ENCODE data around the gene PRUNE1. TPM values are rescaled to one million over a fixed set of nuclear protein-coding genes. Genes with fewer than 3 reads are reported as not detected.

PRUNE1 gene
- total RNA-seq, 1 experiment from 2014 or later: 24.5 TPM

GRCh38 chr1:150961756-150962155 lies 46.5 kb upstream of the PRUNE1 start:
- TF ChIP-seq GABPB1 (CRISPR knock-in tag; IDR thresholded peaks at IDR 0.05) (no peak), PREB (CRISPR knock-in tag; IDR thresholded peaks at IDR 0.05; ENCODE audit: borderline replicate concordance) (no peak), ATF2 (CRISPR knock-in tag; IDR thresholded peaks at IDR 0.05; ENCODE audit: borderline replicate concordance, low read depth) (no peak), CTCF (IDR thresholded peaks at IDR 0.05) (no peak), ERG (CRISPR knock-in tag; IDR thresholded peaks at IDR 0.05) (no peak), FOXK1 (CRISPR knock-in tag; IDR thresholded peaks at IDR 0.05) (no peak), PRRX2 (CRISPR knock-in tag; IDR thresholded peaks at IDR 0.05) (no peak), JAZF1 (CRISPR knock-in tag; IDR thresholded peaks at IDR 0.05) (no peak), ZBTB21 (CRISPR knock-in tag; IDR thresholded peaks at IDR 0.05; ENCODE audit: borderline replicate concordance) (no peak), ZNF416 (CRISPR knock-in tag; IDR thresholded peaks at IDR 0.05) (no peak), ZNF121 (CRISPR knock-in tag; IDR thresholded peaks at IDR 0.05) (no peak), CBFB (CRISPR knock-in tag; IDR thresholded peaks at IDR 0.05; ENCODE audit: low read depth) (no peak), TP53 (CRISPR knock-in tag; IDR thresholded peaks at IDR 0.05) (no peak)
- TF ChIP-seq, protein P1, sequence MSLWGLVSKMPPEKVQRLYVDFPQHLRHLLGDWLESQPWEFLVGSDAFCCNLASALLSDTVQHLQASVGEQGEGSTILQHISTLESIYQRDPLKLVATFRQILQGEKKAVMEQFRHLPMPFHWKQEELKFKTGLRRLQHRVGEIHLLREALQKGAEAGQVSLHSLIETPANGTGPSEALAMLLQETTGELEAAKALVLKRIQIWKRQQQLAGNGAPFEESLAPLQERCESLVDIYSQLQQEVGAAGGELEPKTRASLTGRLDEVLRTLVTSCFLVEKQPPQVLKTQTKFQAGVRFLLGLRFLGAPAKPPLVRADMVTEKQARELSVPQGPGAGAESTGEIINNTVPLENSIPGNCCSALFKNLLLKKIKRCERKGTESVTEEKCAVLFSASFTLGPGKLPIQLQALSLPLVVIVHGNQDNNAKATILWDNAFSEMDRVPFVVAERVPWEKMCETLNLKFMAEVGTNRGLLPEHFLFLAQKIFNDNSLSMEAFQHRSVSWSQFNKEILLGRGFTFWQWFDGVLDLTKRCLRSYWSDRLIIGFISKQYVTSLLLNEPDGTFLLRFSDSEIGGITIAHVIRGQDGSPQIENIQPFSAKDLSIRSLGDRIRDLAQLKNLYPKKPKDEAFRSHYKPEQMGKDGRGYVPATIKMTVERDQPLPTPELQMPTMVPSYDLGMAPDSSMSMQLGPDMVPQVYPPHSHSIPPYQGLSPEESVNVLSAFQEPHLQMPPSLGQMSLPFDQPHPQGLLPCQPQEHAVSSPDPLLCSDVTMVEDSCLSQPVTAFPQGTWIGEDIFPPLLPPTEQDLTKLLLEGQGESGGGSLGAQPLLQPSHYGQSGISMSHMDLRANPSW (CRISPR knock-in tag; conservative IDR thresholded peaks at IDR 0.05; ENCODE audit: low read depth): no peak
- TF ChIP-seq, protein P2, sequence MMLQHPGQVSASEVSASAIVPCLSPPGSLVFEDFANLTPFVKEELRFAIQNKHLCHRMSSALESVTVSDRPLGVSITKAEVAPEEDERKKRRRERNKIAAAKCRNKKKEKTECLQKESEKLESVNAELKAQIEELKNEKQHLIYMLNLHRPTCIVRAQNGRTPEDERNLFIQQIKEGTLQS (CRISPR knock-in tag; conservative IDR thresholded peaks at IDR 0.05): no peak
- TF ChIP-seq, protein P3, sequence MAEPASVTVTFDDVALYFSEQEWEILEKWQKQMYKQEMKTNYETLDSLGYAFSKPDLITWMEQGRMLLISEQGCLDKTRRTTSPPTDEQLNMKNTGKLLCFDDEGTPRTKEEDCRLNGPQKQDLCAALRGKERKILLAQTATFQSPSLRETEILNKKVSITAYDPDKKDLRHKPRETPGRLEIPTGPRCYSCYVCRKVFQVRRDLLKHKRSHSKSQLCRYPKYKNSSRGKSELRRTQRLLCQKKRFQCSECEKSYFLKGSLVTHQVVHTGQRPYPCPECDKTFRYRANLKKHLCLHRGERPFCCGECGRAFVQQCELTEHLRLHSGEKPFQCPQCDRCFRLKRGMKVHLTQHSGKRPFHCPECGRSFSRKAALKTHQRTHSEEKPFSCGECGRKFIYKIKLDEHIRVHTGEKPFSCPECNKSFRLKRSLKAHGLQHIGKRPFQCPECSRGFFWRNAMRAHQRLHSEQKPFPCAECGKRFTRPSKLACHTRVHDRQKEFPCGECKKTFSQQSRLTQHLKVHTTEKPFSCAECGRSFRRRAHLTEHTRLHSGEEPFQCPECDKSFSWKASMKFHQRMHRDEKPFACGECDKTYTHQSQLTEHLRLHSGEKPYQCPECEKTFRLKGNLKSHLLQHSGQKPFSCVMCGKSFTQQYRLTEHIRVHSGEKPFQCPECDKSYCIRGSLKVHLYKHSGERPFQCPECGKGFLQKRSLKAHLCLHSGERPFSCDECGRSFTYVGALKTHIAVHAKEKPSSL (CRISPR knock-in tag; conservative IDR thresholded peaks at IDR 0.05): no peak
- H3K36me3 Mint-ChIP-seq: peaks cover 85% of the 10 kb centered on the region
- ChIA-PET CTCF (interaction anchor here (1.0 to 1.7 kb wide), 3 partner anchors 10 to 35 kb away, joined by 3 to 5 read pairs (median 5); no protein-coding TSS in a partner anchor), POLR2A (no interaction called here)
- H3K27me3 Mint-ChIP-seq (ENCODE audit: low read depth): no peaks in the 10 kb centered on the region
- no peak for ATAC-seq
- H3K4me1 Mint-ChIP-seq: no peaks in the 10 kb centered on the region
- H3K4me3 Mint-ChIP-seq: no peak overlapping the region
- H3K27ac Mint-ChIP-seq: no peak overlapping the region
- no peak for DNase-seq (ENCODE audit: low spot score)
- H3K9me3 Mint-ChIP-seq: no peaks in the 10 kb centered on the region
